Fibroblast of villous mesenchyme (primary cell): ENCODE data around the gene PCDHGA12. TPM values are rescaled to one million over a fixed set of nuclear protein-coding genes. Genes with fewer than 3 reads are reported as not detected.

Experiments used
- DNase-seq: peaks from one replicate; pipeline ENCODE4 v3.0.0-alpha.2; 2010; ENCODE audit warnings: low read depth
- H3K4me3 ChIP-seq: 2 replicates; pipeline ENCODE4 v1.5.1; 2011; ENCODE audit warnings: low read depth, mild to moderate bottlenecking, low read length
- CTCF ChIP-seq: IDR thresholded peaks from 2 replicates; pipeline ENCODE4 v1.5.1; 2012; ENCODE audit warnings: low read depth, mild to moderate bottlenecking, low read length; ENCODE audit not compliant: insufficient read depth
- total RNA-seq: library from RNA; depleted of rRNA; stranded (reverse); fragments of >200 nt; gene quantifications from 2 replicates; pipeline ENCODE4 v1.2.3, GENCODE V29; 2012

Gene PCDHGA12
- total RNA-seq, 1 donor = 15.5 TPM

- no peak for DNase-seq
- H3K4me3 ChIP-seq = peak overlapping the region; percentile 3
- no peak for TF ChIP-seq CTCF
Observed at GRCh38 chr5:141398608-141399007, 31.7 kb upstream of the PCDHGA12 start.

GRCh38 chr5:141399555-141400258 is 30.6 kb upstream of the PCDHGA12 start:
- no peak overlapping the region for H3K4me3 ChIP-seq
- no peak for DNase-seq
- TF ChIP-seq CTCF = no peak

GRCh38 chr5:141402553-141403243 is 27.6 kb upstream of the PCDHGA12 start, which contains the start of gene PCDHGA9:
Gene PCDHGA9 (plus strand): TSS chr5:141402778. CDS start chr5:141402953, 175 bp downstream.
- H3K4me3 ChIP-seq = peak within 1 kb of the TSS; percentile 43
- peak; percentile 37 for DNase-seq
- TF ChIP-seq CTCF = peak; percentile 42

GRCh38 chr5:141403387-141403786 is 26.9 kb upstream of the PCDHGA12 start:
- no peak for DNase-seq
- no peak for TF ChIP-seq CTCF
- no peak overlapping the region for H3K4me3 ChIP-seq

- DNase-seq = peak; percentile 55
- H3K4me3 ChIP-seq = peak within 1 kb of the TSS; percentile 46
- TF ChIP-seq CTCF = peak; percentile 71
Observed at GRCh38 chr5:141407790-141408505, 22.4 kb upstream of the PCDHGA12 start, which contains the start of gene PCDHGB6. Gene PCDHGB6 (plus strand): TSS chr5:141408021. CDS start chr5:141408203, 182 bp downstream.

- TF ChIP-seq CTCF = no peak
- H3K4me3 ChIP-seq = no peak overlapping the region
- no peak for DNase-seq
Observed at GRCh38 chr5:141409598-141410306, 20.6 kb upstream of the PCDHGA12 start.
